WTC11 (cell line): Measurements from ENCODE around the gene HMGCS1. TPM values are rescaled to one million over a fixed set of nuclear protein-coding genes. Genes with fewer than 3 reads are reported as not detected.

Experiments used
- ATAC-seq: fragments of 200-7000 bp; cut with Tn5 transposase; 2 replicates; pipeline ENCODE4 v1.10.0; 2021; ENCODE audit warnings: mild to moderate bottlenecking, moderate library complexity
- CTCF ChIA-PET: fragments of 300-600 bp; sonication (Branson Sonifier 250); formaldehyde crosslinking; loops from one replicate; lab custom pipeline; 2021; ENCODE audit warnings: antibody characterized with exemption; lab: Charles Lee
- POLR2A ChIA-PET: fragments of 350-600 bp; sonication (Branson Sonifier 250); formaldehyde crosslinking; loops from one replicate; lab custom pipeline; 2021; ENCODE audit warnings: antibody characterized with exemption; lab: Charles Lee
- DNase-seq: peaks from one replicate; pipeline ENCODE4 v3.0.0; 2021; ENCODE audit warnings: low spot score
- H3K27ac Mint-ChIP-seq: 2 replicates; pipeline ENCODE4 v1.8.0; 2021; ENCODE audit warnings: mixed read lengths
- H3K27me3 Mint-ChIP-seq: 2 replicates; pipeline ENCODE4 v1.8.0; 2021; ENCODE audit warnings: low read depth, mild to moderate bottlenecking, moderate library complexity, mixed read lengths
- H3K36me3 Mint-ChIP-seq: 2 replicates; pipeline ENCODE4 v1.8.0; 2021; ENCODE audit warnings: mixed read lengths
- H3K4me1 Mint-ChIP-seq: 2 replicates; pipeline ENCODE4 v1.8.0; 2022; ENCODE audit warnings: mixed read lengths
- H3K4me3 Mint-ChIP-seq: 2 replicates; pipeline ENCODE4 v1.8.0; 2021; ENCODE audit warnings: mild to moderate bottlenecking, moderate library complexity, mixed read lengths
- H3K9me3 Mint-ChIP-seq: 2 replicates; pipeline ENCODE4 v1.8.0; 2021; ENCODE audit warnings: mixed read lengths
- AR ChIP-seq: fragments of 250-450 bp; sonication (Bioruptor Pico); IDR thresholded peaks from 2 replicates; pipeline ENCODE4 v1.9.0; 2021; ENCODE audit warnings: mild to moderate bottlenecking
- ATF2 ChIP-seq: sonication (generic); formaldehyde crosslinking; IDR thresholded peaks from 2 replicates; pipeline ENCODE4 v1.8.1; 2022; ENCODE audit warnings: low read depth, missing genetic modification reagents, borderline replicate concordance
- CBFB ChIP-seq: sonication (generic); formaldehyde crosslinking; IDR thresholded peaks from 2 replicates; pipeline ENCODE4 v1.8.1; 2022; ENCODE audit warnings: mild to moderate bottlenecking, low read depth, missing genetic modification reagents
- CDX4 ChIP-seq: fragments of 250-450 bp; sonication (Bioruptor Pico); IDR thresholded peaks from 2 replicates; pipeline ENCODE4 v1.9.0; 2021; ENCODE audit warnings: moderate library complexity, mild to moderate bottlenecking, inconsistent platforms, borderline replicate concordance
- E2F1 ChIP-seq: sonication (generic); formaldehyde crosslinking; IDR thresholded peaks from 2 replicates; pipeline ENCODE4 v1.8.0; 2022; ENCODE audit warnings: mild to moderate bottlenecking, missing genetic modification reagents
- ESRRA ChIP-seq: sonication (generic); formaldehyde crosslinking; IDR thresholded peaks from 2 replicates; pipeline ENCODE4 v1.8.1; 2022; ENCODE audit warnings: mild to moderate bottlenecking, missing genetic modification reagents, borderline replicate concordance
- ETV6 ChIP-seq: sonication (generic); formaldehyde crosslinking; IDR thresholded peaks from 2 replicates; pipeline ENCODE4 v1.8.1; 2022; ENCODE audit warnings: mild to moderate bottlenecking, missing genetic modification reagents
- FOXP4 ChIP-seq: sonication (generic); formaldehyde crosslinking; IDR thresholded peaks from 2 replicates; pipeline ENCODE4 v1.8.0; 2022; ENCODE audit warnings: mild to moderate bottlenecking, missing genetic modification reagents
- GTF2I ChIP-seq: fragments of 250-450 bp; sonication (Bioruptor Pico); conservative IDR thresholded peaks from 2 replicates; pipeline ENCODE4 v1.4.0; 2021; ENCODE audit warnings: mild to moderate bottlenecking
- HMGA2 ChIP-seq: fragments of 250-450 bp; sonication (Bioruptor Pico); IDR thresholded peaks from 2 replicates; pipeline ENCODE4 v1.4.0; 2021; ENCODE audit warnings: mild to moderate bottlenecking, moderate library complexity
- JAZF1 ChIP-seq: fragments of 250-450 bp; sonication (Bioruptor Pico); IDR thresholded peaks from 2 replicates; pipeline ENCODE4 v1.9.0; 2021; ENCODE audit warnings: moderate library complexity, mild to moderate bottlenecking, inconsistent platforms
- MAX ChIP-seq: sonication (generic); formaldehyde crosslinking; IDR thresholded peaks from 2 replicates; pipeline ENCODE4 v1.8.0; 2022; ENCODE audit warnings: mild to moderate bottlenecking, missing genetic modification reagents
- MLX ChIP-seq: sonication (generic); formaldehyde crosslinking; IDR thresholded peaks from 2 replicates; pipeline ENCODE4 v1.8.1; 2023; ENCODE audit warnings: mild to moderate bottlenecking, missing genetic modification reagents, moderate library complexity
- MXD4 ChIP-seq: fragments of 250-450 bp; sonication (Bioruptor Pico); IDR thresholded peaks from 2 replicates; pipeline ENCODE4 v1.8.0; 2021; ENCODE audit warnings: mild to moderate bottlenecking, moderate library complexity, borderline replicate concordance
- MYBL2 ChIP-seq: sonication (generic); formaldehyde crosslinking; IDR thresholded peaks from 2 replicates; pipeline ENCODE4 v1.8.1; 2023; ENCODE audit warnings: mild to moderate bottlenecking, moderate library complexity, missing genetic modification reagents
- NFATC4 ChIP-seq: fragments of 250-450 bp; sonication (Bioruptor Pico); IDR thresholded peaks from 2 replicates; pipeline ENCODE4 v1.9.0; 2021; ENCODE audit warnings: mild to moderate bottlenecking
- NFE2L1 ChIP-seq: sonication (generic); formaldehyde crosslinking; IDR thresholded peaks from 2 replicates; pipeline ENCODE4 v1.8.1; 2023; ENCODE audit warnings: missing genetic modification reagents
- NR2C2 ChIP-seq: sonication (generic); formaldehyde crosslinking; IDR thresholded peaks from 2 replicates; pipeline ENCODE4 v1.8.0; 2022; ENCODE audit warnings: mild to moderate bottlenecking, missing genetic modification reagents
- NR3C1 ChIP-seq: sonication (generic); formaldehyde crosslinking; conservative IDR thresholded peaks from 2 replicates; pipeline ENCODE4 v1.8.1; 2023; ENCODE audit warnings: low read depth, mild to moderate bottlenecking, missing genetic modification reagents
- OVOL2 ChIP-seq: fragments of 250-450 bp; sonication (Bioruptor Pico); IDR thresholded peaks from 2 replicates; pipeline ENCODE4 v1.9.0; 2021; ENCODE audit warnings: mild to moderate bottlenecking, borderline replicate concordance
- TCF7 ChIP-seq: sonication (generic); formaldehyde crosslinking; IDR thresholded peaks from 2 replicates; pipeline ENCODE4 v1.8.0; 2022; ENCODE audit warnings: mild to moderate bottlenecking, low read depth, missing genetic modification reagents, moderate library complexity
- USF2 ChIP-seq: sonication (generic); formaldehyde crosslinking; IDR thresholded peaks from 2 replicates; pipeline ENCODE4 v1.8.1; 2023; ENCODE audit warnings: mild to moderate bottlenecking, missing genetic modification reagents, moderate library complexity
- ZNF138 ChIP-seq: sonication (generic); formaldehyde crosslinking; conservative IDR thresholded peaks from 2 replicates; pipeline ENCODE4 v1.8.1; 2022; ENCODE audit warnings: mild to moderate bottlenecking, moderate library complexity, missing genetic modification reagents
- ZNF219 ChIP-seq: sonication (generic); formaldehyde crosslinking; IDR thresholded peaks from 2 replicates; pipeline ENCODE4 v1.8.0; 2023; ENCODE audit warnings: missing genetic modification reagents, mild to moderate bottlenecking, borderline replicate concordance
- ZNF317 ChIP-seq: sonication (generic); formaldehyde crosslinking; IDR thresholded peaks from 2 replicates; pipeline ENCODE4 v1.8.1; 2023; ENCODE audit warnings: low read depth, mild to moderate bottlenecking, moderate library complexity, missing genetic modification reagents, borderline replicate concordance
- ZNF423 ChIP-seq: fragments of 250-450 bp; sonication (Bioruptor Pico); IDR thresholded peaks from 2 replicates; pipeline ENCODE4 v2.1.2; 2022; ENCODE audit warnings: mild to moderate bottlenecking, moderate library complexity
- ZNF671 ChIP-seq: fragments of 250-450 bp; sonication (Bioruptor Pico); IDR thresholded peaks from 2 replicates; pipeline ENCODE4 v1.8.0; 2021; ENCODE audit warnings: mild to moderate bottlenecking
- total RNA-seq: library from RNA; stranded (reverse); gene quantifications from 3 replicates; pipeline ENCODE4 v1.2.3, GENCODE V29; 2021

Gene HMGCS1
- total RNA-seq, 1 experiment from 2014 or later: 199 TPM

- ATAC-seq: no peak
- H3K4me3 Mint-ChIP-seq: no peak overlapping the region
- DNase-seq: no peak
- CTCF ChIA-PET: interaction anchor here (1.5 to 1.9 kb wide), 3 partner anchors 10 to 182 kb away, joined by 4 to 7 read pairs (median 7); partner anchors contain the start of genes HMGCS1 and TMEM267
- peak overlapping the region; percentile 28; the same call in 1 of the 2 replicates for H3K27ac Mint-ChIP-seq
- no peaks in the 10 kb centered on the region for H3K27me3 Mint-ChIP-seq
- H3K36me3 Mint-ChIP-seq: peaks cover 16% of the 10 kb centered on the region
- no peaks in the 10 kb centered on the region for H3K9me3 Mint-ChIP-seq
- peaks cover 56% of the 10 kb centered on the region for H3K4me1 Mint-ChIP-seq
- POLR2A ChIA-PET: no interaction called here
- TF ChIP-seq ETV6 (CRISPR knock-in tag) (no peak), NFE2L1 (CRISPR knock-in tag) (no peak), FOXP4 (CRISPR knock-in tag) (no peak), E2F1 (CRISPR knock-in tag) (no peak), ESRRA (CRISPR knock-in tag) (no peak), NR2C2 (no peak), ZNF423 (no peak), GTF2I (CRISPR knock-in tag) (no peak), MAX (no peak), MYBL2 (CRISPR knock-in tag) (no peak), MLX (CRISPR knock-in tag) (no peak), MXD4 (CRISPR knock-in tag) (no peak)
- TF ChIP-seq, all 79 proteins: peak for 0
Measured at GRCh38 chr5:43302481-43302880, 10.7 kb downstream of the HMGCS1 start.

GRCh38 chr5:43301653-43302091 is 11.5 kb downstream of the HMGCS1 start:
- H3K36me3 Mint-ChIP-seq: peaks cover 24% of the 10 kb centered on the region
- no peak overlapping the region; the same call in 1 of the 2 replicates for H3K27ac Mint-ChIP-seq
- no peaks in the 10 kb centered on the region for H3K27me3 Mint-ChIP-seq
- CTCF ChIA-PET: no interaction called here
- TF ChIP-seq AR (CRISPR knock-in tag) (no peak), ZNF317 (CRISPR knock-in tag) (no peak), ZNF138 (CRISPR knock-in tag) (no peak), NFE2L1 (CRISPR knock-in tag) (no peak), ZNF671 (CRISPR knock-in tag) (no peak), CBFB (CRISPR knock-in tag) (no peak), HMGA2 (CRISPR knock-in tag) (no peak), ZNF219 (CRISPR knock-in tag) (no peak), NR3C1 (CRISPR knock-in tag) (no peak), USF2 (CRISPR knock-in tag) (no peak), CDX4 (no peak), ATF2 (CRISPR knock-in tag) (no peak), JAZF1 (CRISPR knock-in tag) (no peak), OVOL2 (CRISPR knock-in tag) (no peak), TCF7 (CRISPR knock-in tag) (no peak), NFATC4 (CRISPR knock-in tag) (no peak)
- no peak overlapping the region for H3K4me3 Mint-ChIP-seq
- peaks cover 51% of the 10 kb centered on the region for H3K4me1 Mint-ChIP-seq
- no peak for ATAC-seq
- POLR2A ChIA-PET: no interaction called here
- DNase-seq: no peak
- no peaks in the 10 kb centered on the region for H3K9me3 Mint-ChIP-seq
